DMS153 treated with DMSO at 0.1 percent for 48 hours (cell line): ENCODE data around the gene PLK2.

Source experiments
- DNase-seq: peaks from one replicate; lab custom pipeline; 2025; ENCODE audit not compliant: unreplicated experiment; lab: John Stamatoyannopoulos, UW

PLK2 gene

GRCh38 chr5:58450811-58451629 is 8.9 kb downstream of the PLK2 start:
- no peak for DNase-seq

- DNase-seq = no peak
Observed at GRCh38 chr5:58450018-58450417, 9.9 kb downstream of the PLK2 start.

- no peak for DNase-seq
Observed at GRCh38 chr5:58447226-58447625, 12.7 kb downstream of the PLK2 start.

GRCh38 chr5:58446024-58446423 is 13.9 kb downstream of the PLK2 start:
- no peak for DNase-seq

- DNase-seq = no peak
Observed at GRCh38 chr5:58444805-58445204, 15.1 kb downstream of the PLK2 start.

GRCh38 chr5:58440901-58441460 is 18.9 kb downstream of the PLK2 start:
- DNase-seq = no peak

- DNase-seq = no peak
Observed at GRCh38 chr5:58439094-58439644, 20.7 kb downstream of the PLK2 start.

GRCh38 chr5:58437661-58438060 is 22.2 kb downstream of the PLK2 start:
- no peak for DNase-seq

GRCh38 chr5:58431832-58432231 is 28.1 kb downstream of the PLK2 start:
- DNase-seq = no peak

GRCh38 chr5:58412932-58413331 is 47.0 kb downstream of the PLK2 start:
- DNase-seq = no peak

GRCh38 chr5:58412081-58412480 is 47.8 kb downstream of the PLK2 start:
- DNase-seq = no peak

GRCh38 chr5:58411372-58411771 is 48.5 kb downstream of the PLK2 start:
- DNase-seq = no peak

- peak; percentile 2 for DNase-seq
Observed at GRCh38 chr5:58410441-58410840, 49.4 kb downstream of the PLK2 start.

GRCh38 chr5:58407042-58407719 is 52.7 kb downstream of the PLK2 start:
- DNase-seq = no peak

GRCh38 chr5:58406394-58406793 is 53.5 kb downstream of the PLK2 start:
- no peak for DNase-seq

- DNase-seq = no peak
Observed at GRCh38 chr5:58405175-58405574, 54.7 kb downstream of the PLK2 start.

- DNase-seq = no peak
Observed at GRCh38 chr5:58404734-58405133, 55.2 kb downstream of the PLK2 start.
